ENCODE measurements around the gene FSCN2. TPM values are rescaled to one million over a fixed set of nuclear protein-coding genes. Genes with fewer than 3 reads are reported as not detected.

Gene FSCN2
- total RNA-seq, 3 donors from 2014 or later: 0.48 to 3.2 (median 1.6) TPM

- no peaks in the 10 kb centered on the region for H3K27me3 ChIP-seq
- H3K9me3 ChIP-seq: no peaks in the 10 kb centered on the region
- DNase-seq (ENCODE audit: low spot score in 2 of 2): no peak
- no peaks in the 10 kb centered on the region for H3K36me3 ChIP-seq
- H3K4me1 ChIP-seq: peaks cover 6 to 9% of the 10 kb centered on the region in 2 donors
- intact Hi-C loops (cut with DNase I; ENCODE audit: low total_unique reads): no loop called here
- H3K4me3 ChIP-seq: peak overlapping the region; percentile 79 to 98 (median 92)
- TF ChIP-seq POLR2AphosphoS5 (IDR thresholded peaks at IDR 0.05): peak in 1 of 3 donors; percentile 53
- TF ChIP-seq POLR2A (IDR thresholded peaks at IDR 0.05): no peak
- peak overlapping the region; percentile 98 to 99 for H3K27ac ChIP-seq
Observed at GRCh38 chr17:81514489-81514738, 13.8 kb upstream of the FSCN2 start.

GRCh38 chr17:81514739-81515529 is 13.2 kb upstream of the FSCN2 start:
- no peaks in the 10 kb centered on the region for H3K27me3 ChIP-seq
- H3K9me3 ChIP-seq: no peaks in the 10 kb centered on the region
- intact Hi-C loops (cut with DNase I; ENCODE audit: low total_unique reads): no loop called here
- peak overlapping the region; percentile 98 to 99 for H3K27ac ChIP-seq
- peaks cover 10 to 14% of the 10 kb centered on the region in 2 donors for H3K4me1 ChIP-seq
- peak; percentile 76 to 83 for DNase-seq (ENCODE audit: low spot score in 2 of 2)
- peak in 1 of 3 donors; percentile 49 for TF ChIP-seq POLR2AphosphoS5 (IDR thresholded peaks at IDR 0.05)
- no peak for TF ChIP-seq POLR2A (IDR thresholded peaks at IDR 0.05)
- peak overlapping the region; percentile 79 to 98 (median 92) for H3K4me3 ChIP-seq
- no peaks in the 10 kb centered on the region for H3K36me3 ChIP-seq

- Histone ChIP-seq H3K27me3 (no peaks in the 10 kb centered on the region), H3K9me3 (no peaks in the 10 kb centered on the region), H3K4me3 (peak overlapping the region; percentile 79 to 98 (median 92)), H3K27ac (peak overlapping the region; percentile 98 to 99), H3K36me3 (no peaks in the 10 kb centered on the region), H3K4me1 (peaks cover 10 to 15% of the 10 kb centered on the region in 2 donors)
- DNase-seq (ENCODE audit: low spot score in 2 of 2): no peak
- TF ChIP-seq POLR2A (IDR thresholded peaks at IDR 0.05): no peak
- TF ChIP-seq POLR2AphosphoS5 (IDR thresholded peaks at IDR 0.05): no peak
- no peak for TF ChIP-seq CTCF (IDR thresholded peaks at IDR 0.05)
- intact Hi-C loops (cut with DNase I; ENCODE audit: low total_unique reads): no loop called here
Observed at GRCh38 chr17:81515530-81516041, 12.6 kb upstream of the FSCN2 start.

GRCh38 chr17:81516439-81516838 is 11.7 kb upstream of the FSCN2 start:
- peak overlapping the region; percentile 98 to 99 for H3K27ac ChIP-seq
- no peaks in the 10 kb centered on the region for H3K36me3 ChIP-seq
- H3K4me1 ChIP-seq: peaks cover 10 to 15% of the 10 kb centered on the region in 2 donors
- TF ChIP-seq POLR2AphosphoS5 (IDR thresholded peaks at IDR 0.05) (no peak), CTCF (IDR thresholded peaks at IDR 0.05) (no peak), POLR2A (IDR thresholded peaks at IDR 0.05) (no peak)
- H3K9me3 ChIP-seq: no peaks in the 10 kb centered on the region
- intact Hi-C loops (cut with DNase I; ENCODE audit: low total_unique reads): no loop called here
- peak overlapping the region; percentile 79 to 98 (median 92) for H3K4me3 ChIP-seq
- no peak for DNase-seq (ENCODE audit: low spot score in 2 of 2)
- H3K27me3 ChIP-seq: no peaks in the 10 kb centered on the region

GRCh38 chr17:81517009-81517338 is 11.2 kb upstream of the FSCN2 start:
- Histone ChIP-seq H3K9me3 (no peaks in the 10 kb centered on the region), H3K4me1 (peaks cover 10 to 15% of the 10 kb centered on the region in 2 donors), H3K27ac (peak overlapping the region; percentile 98 to 99), H3K27me3 (no peaks in the 10 kb centered on the region), H3K36me3 (no peaks in the 10 kb centered on the region), H3K4me3 (peak overlapping the region; percentile 68 to 92 (median 79))
- intact Hi-C loops (cut with DNase I; ENCODE audit: low total_unique reads): no loop called here
- TF ChIP-seq CTCF (IDR thresholded peaks at IDR 0.05) (no peak), POLR2AphosphoS5 (IDR thresholded peaks at IDR 0.05) (no peak), POLR2A (IDR thresholded peaks at IDR 0.05) (no peak)
- DNase-seq (ENCODE audit: low spot score in 2 of 2): no peak

- H3K36me3 ChIP-seq: no peaks in the 10 kb centered on the region
- intact Hi-C loops (cut with DNase I; ENCODE audit: low total_unique reads): no loop called here
- DNase-seq (ENCODE audit: low spot score in 2 of 2): no peak
- no peaks in the 10 kb centered on the region for H3K9me3 ChIP-seq
- H3K27me3 ChIP-seq: no peaks in the 10 kb centered on the region
- H3K4me1 ChIP-seq: peaks cover 10 to 15% of the 10 kb centered on the region in 2 donors
- peak overlapping the region in 2 of 3 donors; percentile 68 to 92 for H3K4me3 ChIP-seq
- peak overlapping the region; percentile 98 to 99 for H3K27ac ChIP-seq
- TF ChIP-seq POLR2AphosphoS5 (IDR thresholded peaks at IDR 0.05) (no peak), CTCF (IDR thresholded peaks at IDR 0.05) (no peak), POLR2A (IDR thresholded peaks at IDR 0.05) (no peak)
Observed at GRCh38 chr17:81517339-81518112, 10.7 kb upstream of the FSCN2 start.

Data from breast epithelium (tissue), 4 donors.